Lung microvascular endothelial cell (primary cell): ENCODE results near the gene PSEN1. TPM values are rescaled to one million over a fixed set of nuclear protein-coding genes. Genes with fewer than 3 reads are reported as not detected.

Experiments used
- DNase-seq, 2 donors: peaks; one replicate each; pipeline versions ENCODE4 v3.0.0 to v3.0.0-alpha.2; 2010; ENCODE audit warnings: low read depth in 2 of 2
- total RNA-seq: library from RNA; depleted of rRNA; stranded (reverse); fragments of >200 nt; gene quantifications from 2 replicates; pipeline ENCODE4 v1.2.1, GENCODE V29; 2014

PSEN1 gene
- total RNA-seq, 1 donor from 2014 or later: 38.5 TPM

- no peak for DNase-seq
Measured at GRCh38 chr14:73217411-73217810, 81.1 kb downstream of the PSEN1 start.

- no peak for DNase-seq
Measured at GRCh38 chr14:73220061-73220460, 83.8 kb downstream of the PSEN1 start.

- DNase-seq: no peak
Measured at GRCh38 chr14:73220634-73221033, 84.3 kb downstream of the PSEN1 start.

GRCh38 chr14:73221945-73222344, 85.6 kb downstream of the PSEN1 start:
- DNase-seq: peak; percentile 48 to 87

- no peak for DNase-seq
Measured at GRCh38 chr14:73223049-73223448, 86.7 kb downstream of the PSEN1 start.

- DNase-seq: no peak
Measured at GRCh38 chr14:73225496-73225895, 89.2 kb downstream of the PSEN1 start.

- peak; percentile 76 to 98 for DNase-seq
Measured at GRCh38 chr14:73227812-73228781, 91.8 kb downstream of the PSEN1 start.

GRCh38 chr14:73230051-73230450, 93.7 kb downstream of the PSEN1 start:
- DNase-seq: no peak

GRCh38 chr14:73231981-73232851, 95.9 kb downstream of the PSEN1 start:
- DNase-seq: peak; percentile 70 to 77

GRCh38 chr14:73232984-73233383, 96.7 kb downstream of the PSEN1 start:
- peak in 1 of 2 donors; percentile 57 for DNase-seq

- DNase-seq: no peak
Measured at GRCh38 chr14:73233564-73233963, 97.3 kb downstream of the PSEN1 start.

GRCh38 chr14:73234029-73234428, 97.7 kb downstream of the PSEN1 start:
- DNase-seq: no peak

GRCh38 chr14:73234586-73235394, 98.5 kb downstream of the PSEN1 start:
- no peak for DNase-seq

GRCh38 chr14:73235531-73236155, 99.3 kb downstream of the PSEN1 start:
- DNase-seq: no peak

- DNase-seq: no peak
Measured at GRCh38 chr14:73236157-73236556, 99.8 kb downstream of the PSEN1 start.

GRCh38 chr14:73236752-73237218, 100.5 kb downstream of the PSEN1 start:
- DNase-seq: no peak

- peak in 1 of 2 donors; percentile 55 for DNase-seq
Measured at GRCh38 chr14:73237219-73237785, 101.0 kb downstream of the PSEN1 start, which contains the start of gene PAPLN. PAPLN (plus strand) TSS chr14:73237506; CDS start chr14:73239779, 2,273 bp downstream.

- DNase-seq: peak in 1 of 2 donors; percentile 38
Measured at GRCh38 chr14:73237786-73238423, 101.6 kb downstream of the PSEN1 start.

GRCh38 chr14:73238424-73238852, 102.1 kb downstream of the PSEN1 start:
- DNase-seq: peak; percentile 49 to 67

- DNase-seq: peak in 1 of 2 donors; percentile 41
Measured at GRCh38 chr14:73238941-73239340, 102.6 kb downstream of the PSEN1 start.
